ENCODE measurements around the gene COL1A1. TPM values are rescaled to one million over a fixed set of nuclear protein-coding genes. Genes with fewer than 3 reads are reported as not detected.
A peak's percentile ranks its signal among the peaks of the same experiment; 100 is the strongest.

The COL1A1 gene
- total and polyA plus RNA-seq, 2 of the 13 experiments (the other 11 are each of a cell fraction or from before 2014, with no cell fraction given), result 0.05 TPM; not detected in 1

DNA sequence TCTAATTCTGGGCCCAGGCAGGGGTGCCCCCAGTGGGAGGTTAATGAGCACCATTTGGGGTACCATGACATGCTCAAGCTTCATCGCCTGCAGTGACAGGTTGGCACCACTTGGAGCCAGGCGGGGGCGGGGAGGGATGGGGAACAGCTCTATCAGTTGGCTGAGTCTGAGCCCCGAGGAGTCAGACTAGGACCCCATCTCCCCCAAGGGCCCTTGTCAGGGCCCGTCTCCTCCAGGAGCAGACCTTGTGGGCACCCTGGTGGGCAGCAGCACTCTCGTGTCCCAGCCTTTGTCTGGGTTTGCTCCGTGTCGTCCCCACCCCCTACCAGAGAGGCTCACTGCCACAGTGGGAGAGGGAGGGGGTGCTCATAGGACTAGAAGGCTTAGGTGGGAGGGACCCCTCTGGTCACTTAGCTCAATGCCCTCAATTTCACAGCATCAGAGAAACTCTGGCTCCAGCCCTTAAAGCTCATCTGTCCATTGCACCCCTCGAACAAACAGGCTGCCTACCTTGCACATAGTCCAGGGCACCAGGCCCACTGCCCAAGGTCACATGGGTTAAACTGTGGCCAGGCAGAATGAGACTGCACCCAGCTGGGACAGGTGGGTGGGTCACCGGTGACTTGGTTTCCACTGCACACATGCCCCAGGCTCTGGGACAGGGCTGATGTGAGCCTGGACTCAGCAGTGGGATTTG is 55.1 kb downstream of the COL1A1 start:
- Histone ChIP-seq H3K4me3 (replicated peaks in 1 of 3; ENCODE audit: insufficient read depth in 1 of 3, low read depth in 2 of 3, low read length in 3 of 3) (peak overlapping the region in 1 of 3 experiments; percentile 86; a peak in 2 of 6 replicates), H3K4me2 (ENCODE audit: low read depth, low read length) (peak overlapping the region; percentile 100), H3K36me3 (replicated peaks in 1 of 2; ENCODE audit: control insufficient read depth in 1 of 2, insufficient read depth in 2 of 2, low read length in 2 of 2) (peaks cover 28 to 37% of the 10 kb centered on the region in 2 experiments), H3K79me2 (ENCODE audit: insufficient read depth, low read length) (peaks cover 25% of the 10 kb centered on the region), H3K4me1 (ENCODE audit: insufficient read depth, low read length) (peaks cover 46% of the 10 kb centered on the region), H3K27ac (ENCODE audit: extremely low read length, insufficient read depth, low read length) (peak overlapping the region; percentile 95), H3K9me3 (ENCODE audit: low read length) (no peaks in the 10 kb centered on the region), H2AFZ (ENCODE audit: low read length) (no peak overlapping the region), H3K27me3 (ENCODE audit: control insufficient read depth in 1 of 2, insufficient read depth in 2 of 2, low read length in 2 of 2) (no peaks in the 10 kb centered on the region), H3K9ac (ENCODE audit: insufficient read depth, low read depth, low read length) (peak overlapping the region; percentile 83), H4K20me1 (ENCODE audit: insufficient read depth, low read length) (peaks cover 11% of the 10 kb centered on the region; the same call in 1 of the 2 replicates)
- intact Hi-C loops (cut with micrococcal nuclease; ENCODE audit: unreplicated experiment), result no loop called here
- FAIRE-seq (peak; percentile 63), ATAC-seq (no peak), DNase-seq (ENCODE audit: low spot score) (no peak)
- ChIA-PET POLR2A (interaction anchor here (3.0 kb wide), 1 partner anchor 45 kb away, joined by 10 read pairs; no protein-coding TSS in a partner anchor), CTCF (ENCODE audit: low intra/inter-chr PET ratio, low total read pairs) (no interaction called here)
- no TSS peak for BruUV-seq (replicated peaks)
- 83% methylated on average over 10 of the region's 10 CpGs for WGBS (ENCODE audit: low lambda C conversion rate)
- in situ Hi-C loops (cut with HindIII; ENCODE audit: extremely low pct_ligation_motif_present, low pct_unique_long_range_greater_than_20kb), result no loop called here
- TF ChIP-seq, protein P1, sequence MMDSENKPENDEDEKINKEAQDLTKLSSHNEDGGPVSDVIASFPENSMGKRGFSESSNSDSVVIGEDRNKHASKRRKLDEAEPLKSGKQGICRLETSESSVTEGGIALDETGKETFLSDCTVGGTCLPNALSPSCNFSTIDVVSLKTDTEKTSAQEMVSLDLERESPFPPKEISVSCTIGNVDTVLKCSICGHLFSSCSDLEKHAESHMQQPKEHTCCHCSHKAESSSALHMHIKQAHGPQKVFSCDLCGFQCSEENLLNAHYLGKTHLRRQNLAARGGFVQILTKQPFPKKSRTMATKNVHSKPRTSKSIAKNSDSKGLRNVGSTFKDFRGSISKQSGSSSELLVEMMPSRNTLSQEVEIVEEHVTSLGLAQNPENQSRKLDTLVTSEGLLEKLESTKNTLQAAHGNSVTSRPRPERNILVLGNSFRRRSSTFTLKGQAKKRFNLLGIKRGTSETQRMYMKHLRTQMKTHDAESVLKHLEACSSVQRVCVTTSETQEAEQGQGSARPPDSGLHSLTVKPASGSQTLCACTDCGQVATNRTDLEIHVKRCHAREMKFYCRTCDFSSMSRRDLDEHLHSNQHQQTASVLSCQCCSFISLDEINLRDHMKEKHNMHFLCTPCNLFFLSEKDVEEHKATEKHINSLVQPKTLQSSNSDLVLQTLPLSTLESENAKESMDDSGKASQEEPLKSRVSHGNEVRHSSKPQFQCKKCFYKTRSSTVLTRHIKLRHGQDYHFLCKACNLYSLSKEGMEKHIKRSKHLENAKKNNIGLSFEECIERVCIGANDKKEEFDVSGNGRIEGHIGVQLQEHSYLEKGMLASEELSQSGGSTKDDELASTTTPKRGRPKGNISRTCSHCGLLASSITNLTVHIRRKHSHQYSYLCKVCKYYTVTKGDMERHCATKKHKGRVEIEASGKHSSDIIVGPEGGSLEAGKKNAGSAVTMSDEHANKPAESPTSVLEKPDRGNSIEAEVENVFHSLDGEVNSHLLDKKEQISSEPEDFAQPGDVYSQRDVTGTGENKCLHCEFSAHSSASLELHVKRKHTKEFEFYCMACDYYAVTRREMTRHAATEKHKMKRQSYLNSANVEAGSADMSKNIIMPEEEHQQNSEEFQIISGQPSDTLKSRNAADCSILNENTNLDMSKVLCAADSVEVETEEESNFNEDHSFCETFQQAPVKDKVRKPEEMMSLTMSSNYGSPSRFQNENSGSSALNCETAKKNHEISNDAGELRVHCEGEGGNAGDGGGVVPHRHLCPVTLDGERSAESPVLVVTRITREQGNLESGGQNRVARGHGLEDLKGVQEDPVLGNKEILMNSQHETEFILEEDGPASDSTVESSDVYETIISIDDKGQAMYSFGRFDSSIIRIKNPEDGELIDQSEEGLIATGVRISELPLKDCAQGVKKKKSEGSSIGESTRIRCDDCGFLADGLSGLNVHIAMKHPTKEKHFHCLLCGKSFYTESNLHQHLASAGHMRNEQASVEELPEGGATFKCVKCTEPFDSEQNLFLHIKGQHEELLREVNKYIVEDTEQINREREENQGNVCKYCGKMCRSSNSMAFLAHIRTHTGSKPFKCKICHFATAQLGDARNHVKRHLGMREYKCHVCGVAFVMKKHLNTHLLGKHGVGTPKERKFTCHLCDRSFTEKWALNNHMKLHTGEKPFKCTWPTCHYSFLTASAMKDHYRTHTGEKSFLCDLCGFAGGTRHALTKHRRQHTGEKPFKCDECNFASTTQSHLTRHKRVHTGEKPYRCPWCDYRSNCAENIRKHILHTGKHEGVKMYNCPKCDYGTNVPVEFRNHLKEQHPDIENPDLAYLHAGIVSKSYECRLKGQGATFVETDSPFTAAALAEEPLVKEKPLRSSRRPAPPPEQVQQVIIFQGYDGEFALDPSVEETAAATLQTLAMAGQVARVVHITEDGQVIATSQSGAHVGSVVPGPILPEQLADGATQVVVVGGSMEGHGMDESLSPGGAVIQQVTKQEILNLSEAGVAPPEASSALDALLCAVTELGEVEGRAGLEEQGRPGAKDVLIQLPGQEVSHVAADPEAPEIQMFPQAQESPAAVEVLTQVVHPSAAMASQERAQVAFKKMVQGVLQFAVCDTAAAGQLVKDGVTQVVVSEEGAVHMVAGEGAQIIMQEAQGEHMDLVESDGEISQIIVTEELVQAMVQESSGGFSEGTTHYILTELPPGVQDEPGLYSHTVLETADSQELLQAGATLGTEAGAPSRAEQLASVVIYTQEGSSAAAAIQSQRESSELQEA (CRISPR knock-in tag; IDR thresholded peaks at IDR 0.05; ENCODE audit: not compliant biosample characterization), result no peak
- TF ChIP-seq, protein P2, sequence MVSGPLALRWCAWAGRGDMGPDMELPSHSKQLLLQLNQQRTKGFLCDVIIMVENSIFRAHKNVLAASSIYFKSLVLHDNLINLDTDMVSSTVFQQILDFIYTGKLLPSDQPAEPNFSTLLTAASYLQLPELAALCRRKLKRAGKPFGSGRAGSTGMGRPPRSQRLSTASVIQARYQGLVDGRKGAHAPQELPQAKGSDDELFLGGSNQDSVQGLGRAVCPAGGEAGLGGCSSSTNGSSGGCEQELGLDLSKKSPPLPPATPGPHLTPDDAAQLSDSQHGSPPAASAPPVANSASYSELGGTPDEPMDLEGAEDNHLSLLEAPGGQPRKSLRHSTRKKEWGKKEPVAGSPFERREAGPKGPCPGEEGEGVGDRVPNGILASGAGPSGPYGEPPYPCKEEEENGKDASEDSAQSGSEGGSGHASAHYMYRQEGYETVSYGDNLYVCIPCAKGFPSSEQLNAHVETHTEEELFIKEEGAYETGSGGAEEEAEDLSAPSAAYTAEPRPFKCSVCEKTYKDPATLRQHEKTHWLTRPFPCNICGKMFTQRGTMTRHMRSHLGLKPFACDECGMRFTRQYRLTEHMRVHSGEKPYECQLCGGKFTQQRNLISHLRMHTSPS (CRISPR knock-in tag; IDR thresholded peaks at IDR 0.05; ENCODE audit: low read depth), result peak; percentile 81; the same call in 1 of the 2 replicates
- TF ChIP-seq KLF12 (CRISPR knock-in tag; IDR thresholded peaks at IDR 0.05; ENCODE audit: borderline replicate concordance), result no peak
- TF ChIP-seq ZNF446 (CRISPR knock-in tag; IDR thresholded peaks at IDR 0.05), result 0 out of 2 replicates have a peak, but pooled peaks have one; percentile 27
- TF ChIP-seq, protein P3, sequence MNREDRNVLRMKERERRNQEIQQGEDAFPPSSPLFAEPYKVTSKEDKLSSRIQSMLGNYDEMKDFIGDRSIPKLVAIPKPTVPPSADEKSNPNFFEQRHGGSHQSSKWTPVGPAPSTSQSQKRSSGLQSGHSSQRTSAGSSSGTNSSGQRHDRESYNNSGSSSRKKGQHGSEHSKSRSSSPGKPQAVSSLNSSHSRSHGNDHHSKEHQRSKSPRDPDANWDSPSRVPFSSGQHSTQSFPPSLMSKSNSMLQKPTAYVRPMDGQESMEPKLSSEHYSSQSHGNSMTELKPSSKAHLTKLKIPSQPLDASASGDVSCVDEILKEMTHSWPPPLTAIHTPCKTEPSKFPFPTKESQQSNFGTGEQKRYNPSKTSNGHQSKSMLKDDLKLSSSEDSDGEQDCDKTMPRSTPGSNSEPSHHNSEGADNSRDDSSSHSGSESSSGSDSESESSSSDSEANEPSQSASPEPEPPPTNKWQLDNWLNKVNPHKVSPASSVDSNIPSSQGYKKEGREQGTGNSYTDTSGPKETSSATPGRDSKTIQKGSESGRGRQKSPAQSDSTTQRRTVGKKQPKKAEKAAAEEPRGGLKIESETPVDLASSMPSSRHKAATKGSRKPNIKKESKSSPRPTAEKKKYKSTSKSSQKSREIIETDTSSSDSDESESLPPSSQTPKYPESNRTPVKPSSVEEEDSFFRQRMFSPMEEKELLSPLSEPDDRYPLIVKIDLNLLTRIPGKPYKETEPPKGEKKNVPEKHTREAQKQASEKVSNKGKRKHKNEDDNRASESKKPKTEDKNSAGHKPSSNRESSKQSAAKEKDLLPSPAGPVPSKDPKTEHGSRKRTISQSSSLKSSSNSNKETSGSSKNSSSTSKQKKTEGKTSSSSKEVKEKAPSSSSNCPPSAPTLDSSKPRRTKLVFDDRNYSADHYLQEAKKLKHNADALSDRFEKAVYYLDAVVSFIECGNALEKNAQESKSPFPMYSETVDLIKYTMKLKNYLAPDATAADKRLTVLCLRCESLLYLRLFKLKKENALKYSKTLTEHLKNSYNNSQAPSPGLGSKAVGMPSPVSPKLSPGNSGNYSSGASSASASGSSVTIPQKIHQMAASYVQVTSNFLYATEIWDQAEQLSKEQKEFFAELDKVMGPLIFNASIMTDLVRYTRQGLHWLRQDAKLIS (CRISPR knock-in tag; IDR thresholded peaks at IDR 0.05), result no peak
- TF ChIP-seq ZFAT (CRISPR knock-in tag; conservative IDR thresholded peaks at IDR 0.05), result no peak
- TF ChIP-seq EZH2 (conservative IDR thresholded peaks at IDR 0.05; ENCODE audit: low read depth, low read length), result no peak
- no peak for TF ChIP-seq RBFOX2 (IDR thresholded peaks at IDR 0.05; ENCODE audit: low read depth, low read length)
- TF ChIP-seq ZNF569 (CRISPR knock-in tag; IDR thresholded peaks at IDR 0.05; ENCODE audit: borderline replicate concordance), result no peak
